K562 (cell line): ENCODE data around the gene MMAB. TPM values are rescaled to one million over a fixed set of nuclear protein-coding genes. Genes with fewer than 3 reads are reported as not detected.

Experiments used
- BHLHE40 ChIP-seq: IDR thresholded peaks from 2 replicates; pipeline ENCODE4 v1.6.1; 2011; ENCODE audit warnings: low read length, improper control_type of control experiment
- BRD9 ChIP-seq: fragments of 450-650 bp; IDR thresholded peaks from 2 replicates; pipeline ENCODE4 v1.6.1; 2018; ENCODE audit warnings: low read depth; ENCODE audit not compliant: partially characterized antibody
- DDX20 ChIP-seq: fragments of 450-650 bp; IDR thresholded peaks from 2 replicates; pipeline ENCODE4 v1.6.1; 2016; ENCODE audit warnings: missing genetic modification characterization, low read depth, mild to moderate bottlenecking, missing compliant biosample characterization, moderate library complexity
- FUS ChIP-seq: fragments of 200-400 bp; formaldehyde crosslinking; optimal IDR thresholded peaks from 2 replicates; pipeline ENCODE3; 2017; ENCODE audit warnings: low read depth, low read length
- GABPA ChIP-seq: fragments of 200-800 bp; sonication (Bioruptor generic); conservative IDR thresholded peaks from 2 replicates; pipeline ENCODE4 v1.6.1; 2016; ENCODE audit warnings: low read depth, missing genetic modification characterization, missing compliant biosample characterization
- MAFF ChIP-seq: IDR thresholded peaks from 2 replicates; pipeline ENCODE4 v1.6.1; 2012; ENCODE audit warnings: low read length, improper control_type of control experiment
- MCM7 ChIP-seq, 2 experiments: fragments of 450-650 bp; IDR thresholded peaks; 2 replicates each; pipeline ENCODE4 v1.6.1; 2016 to 2018
- MTA1 ChIP-seq: fragments of 450-650 bp; IDR thresholded peaks from 2 replicates; pipeline ENCODE4 v1.6.1; 2017; ENCODE audit warnings: borderline replicate concordance
- MTA3 ChIP-seq: fragments of 450-650 bp; formaldehyde crosslinking; IDR thresholded peaks from 2 replicates; pipeline ENCODE4 v1.6.1; 2017; ENCODE audit warnings: mild to moderate bottlenecking, borderline replicate concordance
- NCOA2 ChIP-seq, 2 experiments: fragments of 450-650 bp; IDR thresholded peaks; 2 replicates each; pipeline ENCODE4 v1.6.1; 2018; ENCODE audit warnings: mild to moderate bottlenecking in 2 of 2, moderate library complexity in 1 of 2; ENCODE audit not compliant: partially characterized antibody in 2 of 2
- NR1H2 ChIP-seq: sonication (generic); formaldehyde crosslinking; IDR thresholded peaks from 2 replicates; pipeline ENCODE4 v1.4.0; 2020; ENCODE audit warnings: mild to moderate bottlenecking, missing genetic modification reagents
- POLR3G ChIP-seq: IDR thresholded peaks from 2 replicates; pipeline ENCODE4 v1.6.1; 2011; ENCODE audit not compliant: insufficient read length, insufficient replicate concordance; ENCODE audit errors: extremely low read depth
- PTTG1 ChIP-seq: fragments of 450-650 bp; IDR thresholded peaks from 2 replicates; pipeline ENCODE4 v1.6.1; 2016; ENCODE audit warnings: low read depth, mild to moderate bottlenecking, missing genetic modification characterization, missing compliant biosample characterization
- PURB ChIP-seq: sonication (generic); formaldehyde crosslinking; IDR thresholded peaks from 2 replicates; pipeline ENCODE4 v1.9.0; 2021; ENCODE audit warnings: low read depth, mild to moderate bottlenecking, missing genetic modification reagents
- RHOXF2B ChIP-seq: fragments of 250-450 bp; sonication (Bioruptor Pico); conservative IDR thresholded peaks from 2 replicates; pipeline ENCODE4 v1.5.1; 2021
- TCFL5 ChIP-seq: fragments of 250-450 bp; sonication (Bioruptor Pico); conservative IDR thresholded peaks from 2 replicates; pipeline ENCODE4 v1.6.1; 2021; ENCODE audit warnings: mild to moderate bottlenecking, moderate library complexity, matching md5 sums
- ZNF174 ChIP-seq: fragments of 250-450 bp; sonication (Bioruptor Pico); IDR thresholded peaks from 2 replicates; pipeline ENCODE4 v1.4.0; 2020; ENCODE audit warnings: mild to moderate bottlenecking
- ZNF23 ChIP-seq: fragments of 250-450 bp; sonication (Bioruptor Pico); IDR thresholded peaks from 2 replicates; pipeline ENCODE4 v1.4.0; 2020; ENCODE audit warnings: mild to moderate bottlenecking
- polyA plus RNA-seq, 8 experiments: library from polyadenylated mRNA; depleted of rRNA in 4 of 8; stranded (reverse) in 5 of 8; unstranded in 3 of 8; fragments of >200 nt; fragmentation: Nextera tagmentation in 2 of 8; fragmentation: Illumina TruSeq in 1 of 8; extraction: Ambion mirVana in 2 of 8; extraction: Trizol in 1 of 8; gene quantifications; 2 replicates each; pipeline versions ENCODE4 v1.2.1 to v1.2.3, GENCODE V29; 2011 to 2014; ENCODE audit warnings: inconsistent platforms in 1 of 8, missing spikeins in 1 of 8
- total RNA-seq, 7 experiments: library from RNA; depleted of rRNA in 6 of 7; stranded (reverse); fragments of >200 nt in 6 of 7; fragmentation: Illumina TruSeq in 2 of 7; extraction: Trizol in 2 of 7; gene quantifications; 2 replicates each; pipeline versions ENCODE4 v1.2.1 to v1.2.3, GENCODE V29; 2011 to 2021; ENCODE audit warnings: low replicate concordance in 1 of 7
- TF ChIP-seq, protein P1 (sequence below), 2 experiments: fragments of 450-650 bp; IDR thresholded peaks; 2 replicates each; pipeline ENCODE4 v1.6.1; 2016; ENCODE audit warnings: mild to moderate bottlenecking in 2 of 2, borderline replicate concordance in 1 of 2, low read depth in 1 of 2, moderate library complexity in 1 of 2
- TF ChIP-seq, protein P2 (sequence below): fragments of 450-650 bp; IDR thresholded peaks from one replicate; pipeline ENCODE4 v1.6.1; 2018; ENCODE audit warnings: mild to moderate bottlenecking, moderate library complexity; ENCODE audit not compliant: partially characterized antibody

The MMAB gene
- total and polyA plus RNA-seq, 9 of the 15 experiments (the other 6 are each of a cell fraction or from before 2014, with no cell fraction given) = 9.5 to 76.1 (median 46.2) TPM

DNA sequence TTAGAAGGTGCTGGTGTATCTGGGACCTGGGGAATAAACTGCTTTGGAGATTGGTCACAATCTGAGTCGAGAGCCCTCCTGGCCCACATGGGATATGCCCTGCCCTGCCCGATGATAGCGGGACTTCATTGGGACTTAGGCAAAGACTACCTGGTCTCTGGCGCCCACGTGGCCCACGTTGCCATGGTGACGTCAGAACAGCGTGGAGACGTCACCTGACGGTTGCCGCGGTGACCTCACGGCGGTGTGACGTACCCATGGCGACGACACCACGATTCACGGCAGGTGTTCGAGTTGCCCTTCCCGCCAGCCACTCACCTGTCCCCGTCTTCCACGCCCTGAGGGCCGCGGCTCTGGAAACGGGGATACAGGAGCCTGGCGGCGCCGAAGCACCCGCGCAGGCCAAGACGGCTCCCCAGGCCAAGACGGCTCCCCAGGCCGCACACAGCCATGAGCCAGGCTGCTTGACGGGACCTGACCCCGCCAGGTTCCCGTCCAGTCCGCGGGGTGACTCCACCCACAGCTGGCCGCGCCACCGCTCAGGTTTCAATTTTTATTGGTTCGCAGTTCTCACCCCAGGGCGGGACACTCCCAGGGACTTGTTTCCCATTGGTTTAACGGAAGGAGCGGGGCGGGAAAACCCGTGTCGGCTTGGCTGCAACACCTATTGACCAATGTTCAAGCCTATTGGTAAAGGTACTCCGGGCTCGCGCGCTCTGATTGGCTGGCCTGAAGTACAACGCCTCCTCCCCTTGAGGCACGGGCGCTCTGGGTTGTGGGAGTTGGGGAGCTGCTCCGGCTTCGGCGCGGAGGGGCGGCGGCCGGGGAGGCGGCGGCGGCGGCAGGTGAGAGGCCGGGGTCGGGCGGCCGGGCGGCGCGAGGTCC, at the start of gene MMAB, which contains the start of gene MVK (continued):
- TF ChIP-seq, protein P1, sequence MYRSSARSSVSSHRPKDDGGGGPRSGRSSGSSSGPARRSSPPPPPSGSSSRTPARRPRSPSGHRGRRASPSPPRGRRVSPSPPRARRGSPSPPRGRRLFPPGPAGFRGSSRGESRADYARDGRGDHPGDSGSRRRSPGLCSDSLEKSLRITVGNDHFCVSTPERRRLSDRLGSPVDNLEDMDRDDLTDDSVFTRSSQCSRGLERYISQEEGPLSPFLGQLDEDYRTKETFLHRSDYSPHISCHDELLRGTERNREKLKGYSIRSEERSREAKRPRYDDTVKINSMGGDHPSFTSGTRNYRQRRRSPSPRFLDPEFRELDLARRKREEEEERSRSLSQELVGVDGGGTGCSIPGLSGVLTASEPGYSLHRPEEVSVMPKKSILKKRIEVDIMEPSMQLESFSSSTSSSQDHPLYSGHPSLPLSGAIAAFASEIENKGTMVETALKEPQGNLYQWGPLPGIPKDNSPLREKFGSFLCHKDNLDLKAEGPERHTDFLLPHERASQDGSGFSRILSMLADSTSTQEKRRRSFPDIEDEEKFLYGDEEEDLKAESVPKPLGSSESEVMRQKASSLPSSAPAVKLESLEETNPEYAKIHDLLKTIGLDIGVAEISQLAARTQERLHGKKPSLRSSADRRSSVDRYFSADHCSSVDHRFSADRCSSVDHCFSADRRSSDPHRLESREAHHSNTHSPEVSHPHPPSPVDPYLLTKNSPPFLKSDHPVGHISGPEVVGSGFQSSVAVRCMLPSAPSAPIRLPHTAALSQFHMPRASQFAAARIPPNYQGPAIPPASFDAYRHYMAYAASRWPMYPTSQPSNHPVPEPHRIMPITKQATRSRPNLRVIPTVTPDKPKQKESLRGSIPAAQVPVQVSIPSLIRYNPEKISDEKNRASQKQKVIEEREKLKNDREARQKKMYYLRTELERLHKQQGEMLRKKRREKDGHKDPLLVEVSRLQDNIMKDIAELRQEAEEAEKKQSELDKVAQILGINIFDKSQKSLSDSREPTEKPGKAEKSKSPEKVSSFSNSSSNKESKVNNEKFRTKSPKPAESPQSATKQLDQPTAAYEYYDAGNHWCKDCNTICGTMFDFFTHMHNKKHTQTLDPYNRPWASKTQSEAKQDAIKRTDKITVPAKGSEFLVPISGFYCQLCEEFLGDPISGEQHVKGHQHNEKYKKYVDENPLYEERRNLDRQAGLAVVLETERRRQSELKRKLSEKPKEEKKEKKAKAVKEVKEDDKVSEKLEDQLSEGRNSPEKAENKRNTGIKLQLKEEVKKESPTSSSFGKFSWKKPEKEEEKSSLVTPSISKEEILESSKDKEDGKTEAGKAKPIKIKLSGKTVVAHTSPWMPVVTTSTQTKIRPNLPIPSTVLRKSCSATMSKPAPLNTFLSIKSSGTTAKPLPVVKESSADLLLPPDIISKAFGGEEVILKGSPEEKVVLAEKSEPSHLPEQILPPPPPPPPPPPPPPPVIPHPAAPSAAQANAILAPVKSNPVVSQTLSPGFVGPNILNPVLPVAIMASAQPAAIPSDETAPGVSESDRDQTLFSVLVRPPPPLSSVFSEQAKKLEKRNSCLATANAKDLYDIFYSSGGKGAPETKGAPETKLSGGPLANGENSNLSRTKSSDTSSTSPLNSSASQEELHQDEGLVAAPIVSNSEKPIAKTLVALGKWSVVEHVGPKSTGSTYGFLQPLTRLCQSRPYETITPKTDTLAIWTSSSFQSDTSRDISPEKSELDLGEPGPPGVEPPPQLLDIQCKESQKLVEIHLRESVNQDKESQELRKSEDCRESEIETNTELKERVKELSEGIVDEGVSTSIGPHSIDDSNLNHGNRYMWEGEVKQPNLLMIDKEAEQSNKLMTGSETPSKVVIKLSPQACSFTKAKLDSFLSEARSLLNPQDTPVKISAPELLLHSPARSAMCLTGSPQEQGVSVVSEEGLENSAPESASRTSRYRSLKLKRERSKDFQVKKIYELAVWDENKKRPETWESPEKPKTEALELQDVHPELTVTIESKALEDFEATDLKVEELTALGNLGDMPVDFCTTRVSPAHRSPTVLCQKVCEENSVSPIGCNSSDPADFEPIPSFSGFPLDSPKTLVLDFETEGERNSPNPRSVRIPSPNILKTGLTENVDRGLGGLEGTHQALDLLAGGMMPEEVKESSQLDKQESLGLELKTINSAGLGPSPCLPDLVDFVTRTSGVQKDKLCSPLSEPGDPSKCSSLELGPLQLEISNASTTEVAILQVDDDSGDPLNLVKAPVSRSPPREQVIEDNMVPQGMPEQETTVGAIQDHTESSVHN (IDR thresholded peaks at IDR 0.05; ENCODE audit: borderline replicate concordance in 1 of 2, low read depth in 1 of 2) = peak in 1 of 2 experiments; percentile 67; a peak in 1 of 4 replicates
- no peak for TF ChIP-seq PTTG1 (tag)
- no peak for TF ChIP-seq ZNF174 (CRISPR knock-in tag)
- TF ChIP-seq POLR3G = no peak
- TF ChIP-seq PURB (CRISPR knock-in tag) = no peak
- TF ChIP-seq, protein P2, sequence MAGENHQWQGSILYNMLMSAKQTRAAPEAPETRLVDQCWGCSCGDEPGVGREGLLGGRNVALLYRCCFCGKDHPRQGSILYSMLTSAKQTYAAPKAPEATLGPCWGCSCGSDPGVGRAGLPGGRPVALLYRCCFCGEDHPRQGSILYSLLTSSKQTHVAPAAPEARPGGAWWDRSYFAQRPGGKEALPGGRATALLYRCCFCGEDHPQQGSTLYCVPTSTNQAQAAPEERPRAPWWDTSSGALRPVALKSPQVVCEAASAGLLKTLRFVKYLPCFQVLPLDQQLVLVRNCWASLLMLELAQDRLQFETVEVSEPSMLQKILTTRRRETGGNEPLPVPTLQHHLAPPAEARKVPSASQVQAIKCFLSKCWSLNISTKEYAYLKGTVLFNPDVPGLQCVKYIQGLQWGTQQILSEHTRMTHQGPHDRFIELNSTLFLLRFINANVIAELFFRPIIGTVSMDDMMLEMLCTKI = no peak
- peak; percentile 87 for TF ChIP-seq MTA1
- peak; percentile 40 for TF ChIP-seq BRD9
- TF ChIP-seq GABPA (tag) = peak; percentile 57
- no peak for TF ChIP-seq MAFF
- TF ChIP-seq ZNF23 (CRISPR knock-in tag) = no peak
- TF ChIP-seq MTA3 = peak; percentile 100
- no peak for TF ChIP-seq MCM7 (IDR thresholded peaks at IDR 0.05)
- TF ChIP-seq DDX20 (tag) = no peak
- TF ChIP-seq NCOA2 (IDR thresholded peaks at IDR 0.05; ENCODE audit: partially characterized antibody in 2 of 2) = no peak
- TF ChIP-seq BHLHE40 = peak; percentile 80
- no peak for TF ChIP-seq NR1H2 (CRISPR knock-in tag)
- TF ChIP-seq TCFL5 (CRISPR knock-in tag) = no peak
- TF ChIP-seq RHOXF2B (CRISPR knock-in tag) = no peak
- TF ChIP-seq FUS = no peak
